K562 (cell line): ENCODE data around the gene EXOC3L2.

Experiments used
- CTCF ChIP-seq, 3 experiments: IDR thresholded peaks in 2 of 3; conservative IDR thresholded peaks in 1 of 3; 2 replicates each; pipeline ENCODE4 v1.5.1; 2011 to 2012; ENCODE audit warnings: low read length in 3 of 3, mild to moderate bottlenecking in 3 of 3, control low read depth in 2 of 3, improper control_type of control experiment in 1 of 3, inconsistent platforms in 1 of 3, low read depth in 1 of 3, mixed read lengths in 1 of 3, moderate library complexity in 1 of 3; ENCODE audit not compliant: insufficient read depth in 2 of 3
- EP300 ChIP-seq: IDR thresholded peaks from 2 replicates; pipeline ENCODE4 v1.6.1; 2012; ENCODE audit warnings: low read length, improper control_type of control experiment
- ETV6 ChIP-seq, 3 experiments: fragments of 150-350 bp in 1 of 3; sonication (generic) in 1 of 3; formaldehyde crosslinking in 1 of 3; IDR thresholded peaks; 2 replicates each; pipeline versions ENCODE4 v1.6.1 to v1.8.0; 2014 to 2022; ENCODE audit warnings: borderline replicate concordance in 2 of 3, low read depth in 2 of 3, antibody characterized with exemption in 1 of 3, low read length in 1 of 3, mild to moderate bottlenecking in 1 of 3, missing genetic modification reagents in 1 of 3
- EZH2 ChIP-seq: IDR thresholded peaks from 2 replicates; pipeline ENCODE4 v1.6.1; 2012; ENCODE audit warnings: low read depth, mild to moderate bottlenecking, inconsistent platforms, low read length, borderline replicate concordance
- JUN ChIP-seq, 2 experiments: sonication (generic) in 1 of 2; formaldehyde crosslinking in 1 of 2; IDR thresholded peaks; 2 replicates each; pipeline versions ENCODE4 v1.6.1 to v1.8.0; 2012 to 2022; ENCODE audit warnings: borderline replicate concordance in 2 of 2, mild to moderate bottlenecking in 2 of 2, improper control_type of control experiment in 1 of 2, low read depth in 1 of 2, low read length in 1 of 2, missing genetic modification reagents in 1 of 2
- POLR2A ChIP-seq: fragments of 450-650 bp; conservative IDR thresholded peaks from 2 replicates; pipeline ENCODE4 v1.6.1; 2016
- POLR2AphosphoS2 ChIP-seq: IDR thresholded peaks from 2 replicates; pipeline ENCODE4 v1.6.1; 2012; ENCODE audit warnings: low read length, improper control_type of control experiment
- RAD51 ChIP-seq: fragments of 450-650 bp; IDR thresholded peaks from 2 replicates; pipeline ENCODE4 v1.7.1; 2016; ENCODE audit warnings: low read depth, mild to moderate bottlenecking, borderline replicate concordance
- RBBP5 ChIP-seq: fragments of 200-600 bp; sonication (generic); IDR thresholded peaks from 2 replicates; pipeline ENCODE4 v1.6.1; 2012; ENCODE audit warnings: borderline replicate concordance, mild to moderate bottlenecking, low read length, control low read depth, inconsistent platforms; ENCODE audit not compliant: insufficient read depth, poor library complexity, severe bottlenecking

GRCh38 chr19:45235485-45235884, 9.7 kb downstream of the EXOC3L2 start:
- TF ChIP-seq ETV6 (IDR thresholded peaks at IDR 0.05; ENCODE audit: borderline replicate concordance in 1 of 2, low read depth in 2 of 2, low read length in 1 of 2) (no peak), ETV6 (CRISPR knock-in tag; IDR thresholded peaks at IDR 0.05; ENCODE audit: borderline replicate concordance) (no peak), EZH2 (no peak), CTCF (IDR thresholded peaks at IDR 0.05 in 2 of 3, conservative IDR thresholded peaks at IDR 0.05 in 1 of 3; ENCODE audit: insufficient read depth in 2 of 3, low read depth in 1 of 3, low read length in 3 of 3) (no peak), RAD51 (no peak), JUN (IDR thresholded peaks at IDR 0.05; ENCODE audit: borderline replicate concordance, low read depth, low read length) (no peak), JUN (CRISPR knock-in tag; IDR thresholded peaks at IDR 0.05; ENCODE audit: borderline replicate concordance) (no peak), POLR2AphosphoS2 (no peak), EP300 (no peak), RBBP5 (no peak), POLR2A (no peak)
